T-cell (primary cell): ENCODE data around the gene ALS2. TPM values are rescaled to one million over a fixed set of nuclear protein-coding genes. Genes with fewer than 3 reads are reported as not detected.

Experiments used
- ATAC-seq, 4 experiments: fragments of 200-7000 bp in 3 of 4; fragments of 150-1000 bp in 1 of 4; cut with Tn5 transposase; replicated peaks in 1 of 4; 1 replicate in 3 of 4; 2 replicates in 1 of 4; pipeline ENCODE4 v1.10.0; 2021; ENCODE audit warnings: moderate library complexity in 3 of 4, mild to moderate bottlenecking in 2 of 4, moderate number of reproducible peaks in 1 of 4
- CTCF ChIA-PET, 2 donors: fragments of 300-600 bp; sonication (Branson Sonifier 250); formaldehyde crosslinking; loops; one replicate each; lab custom pipeline; 2022; ENCODE audit warnings: antibody characterized with exemption in 2 of 2; lab: Charles Lee
- POLR2A ChIA-PET, 2 donors: fragments of 300-600 bp; sonication (Branson Sonifier 250); formaldehyde crosslinking; loops; one replicate each; lab custom pipeline; 2022; ENCODE audit warnings: antibody characterized with exemption in 2 of 2; lab: Charles Lee
- DNase-seq, 35 experiments: peaks; one replicate each; pipeline versions ENCODE4 v3.0.0 to v3.0.0-alpha.2; 2013 to 2023
- H3K27ac ChIP-seq: one replicate; pipeline ENCODE4 v1.5.1; 2013; ENCODE audit warnings: low read length
- H3K27me3 ChIP-seq, 2 experiments: replicated peaks in 1 of 2; 1 replicate in 1 of 2; 2 replicates in 1 of 2; pipeline versions ENCODE4 v1.6.1 to v1.7.0; 2013; ENCODE audit warnings: low read length in 1 of 2, mixed read lengths in 1 of 2; ENCODE audit not compliant: control insufficient read depth in 2 of 2, insufficient read depth in 2 of 2; ENCODE audit errors: extremely low read depth in 1 of 2
- H3K36me3 ChIP-seq, 2 donors: 1 replicate in 1 of 2; 2 replicates in 1 of 2; pipeline versions ENCODE4 v1.6.1 to v1.7.0; 2013; ENCODE audit warnings: low read length in 1 of 2; ENCODE audit not compliant: control insufficient read depth in 2 of 2, insufficient read depth in 1 of 2; ENCODE audit errors: extremely low read depth in 1 of 2
- H3K4me1 ChIP-seq, 2 experiments: 1 replicate in 1 of 2; 2 replicates in 1 of 2; pipeline versions ENCODE4 v1.6.1 to v1.7.0; 2013; ENCODE audit warnings: low read length in 2 of 2, mixed read lengths in 1 of 2; ENCODE audit not compliant: insufficient read depth in 2 of 2, control insufficient read depth in 1 of 2; ENCODE audit errors: extremely low read depth in 1 of 2
- H3K4me3 ChIP-seq, 2 donors: 1 replicate in 1 of 2; 2 replicates in 1 of 2; pipeline versions ENCODE4 v1.5.1 to v1.7.0; 2013; ENCODE audit warnings: mild to moderate bottlenecking in 2 of 2, low read length in 1 of 2, moderate library complexity in 1 of 2; ENCODE audit not compliant: control insufficient read depth in 1 of 2; ENCODE audit errors: extremely low read depth in 1 of 2
- H3K9me3 ChIP-seq: 2 replicates; pipeline ENCODE4 v1.7.0; 2013
- H3K27ac Mint-ChIP-seq, 2 donors: one replicate each; pipeline ENCODE4 v1.8.0; 2020 to 2021; ENCODE audit warnings: mild to moderate bottlenecking in 2 of 2, mixed read lengths in 2 of 2
- H3K27me3 Mint-ChIP-seq, 2 donors: one replicate each; pipeline ENCODE4 v1.8.0; 2021 to 2022; ENCODE audit warnings: mixed read lengths in 2 of 2
- H3K36me3 Mint-ChIP-seq: one replicate; pipeline ENCODE4 v1.8.0; 2021; ENCODE audit warnings: mixed read lengths
- H3K4me1 Mint-ChIP-seq, 3 donors: one replicate each; pipeline ENCODE4 v1.8.0; 2020 to 2022; ENCODE audit warnings: mixed read lengths in 3 of 3, mild to moderate bottlenecking in 1 of 3
- H3K4me3 Mint-ChIP-seq, 3 donors: one replicate each; pipeline ENCODE4 v1.8.0; 2020 to 2022; ENCODE audit warnings: mild to moderate bottlenecking in 3 of 3, mixed read lengths in 3 of 3, moderate library complexity in 3 of 3
- H3K9me3 Mint-ChIP-seq, 3 donors: one replicate each; pipeline ENCODE4 v1.8.0; 2020 to 2022; ENCODE audit warnings: mixed read lengths in 3 of 3
- WGBS: methylation state at CpG from one replicate; pipeline ENCODE4 v1.1.5; 2013; ENCODE audit warnings: missing lambda C conversion rate; ENCODE audit not compliant: insufficient coverage; 5-methylcytosine and 5-hydroxymethylcytosine counted together
- total RNA-seq, 35 experiments: library from RNA in 6 of 35; stranded (reverse) in 6 of 35; fragments of 120-200 nt in 1 of 35; gene quantifications; one replicate each; pipeline versions ENCODE4 v1.2.1 to v1.2.4 and lab custom pipeline; 2013 to 2026

ALS2 gene
- total RNA-seq, 5 donors from 2014 or later (not counting 1 experiment from before 2014, with no cell fraction given) = 9.1 to 11.9 (median 10.3) TPM

- H3K27me3 Mint-ChIP-seq = peaks cover 0 to 6% of the 10 kb centered on the region in 2 donors
- ChIA-PET POLR2A (no interaction called here), CTCF (no interaction called here)
- Histone ChIP-seq H3K4me1 (no peaks in the 10 kb centered on the region), H3K36me3 (no peaks in the 10 kb centered on the region), H3K27me3 (no peaks in the 10 kb centered on the region), H3K4me3 (no peak overlapping the region), H3K9me3 (no peaks in the 10 kb centered on the region), H3K27ac (no peak overlapping the region)
- WGBS = 100% methylated on average over 1 of the region's 3 CpGs
- no peak overlapping the region for H3K4me3 Mint-ChIP-seq
- H3K36me3 Mint-ChIP-seq = no peaks in the 10 kb centered on the region
- DNase-seq (no peak), ATAC-seq (no peak)
- no peaks in the 10 kb centered on the region for H3K4me1 Mint-ChIP-seq
- no peaks in the 10 kb centered on the region for H3K9me3 Mint-ChIP-seq
- H3K27ac Mint-ChIP-seq = no peak overlapping the region
Measured at GRCh38 chr2:201788371-201788770, 7.6 kb upstream of the ALS2 start.

- H3K36me3 ChIP-seq = no peaks in the 10 kb centered on the region
- ChIA-PET POLR2A (no interaction called here), CTCF (interaction anchor here in 1 of 2 donors (0.5 kb wide), 1 partner anchor 18 kb away, joined by 13 read pairs; no protein-coding TSS in a partner anchor)
- DNase-seq = no peak
- H3K27ac ChIP-seq = no peak overlapping the region
- H3K9me3 ChIP-seq = no peaks in the 10 kb centered on the region
- Mint-ChIP-seq H3K4me3 (no peak overlapping the region), H3K27ac (no peak overlapping the region), H3K27me3 (peaks cover 0 to 6% of the 10 kb centered on the region in 2 donors), H3K36me3 (no peaks in the 10 kb centered on the region), H3K4me1 (peaks cover 5 to 8% (median 6%) of the 10 kb centered on the region in 3 donors), H3K9me3 (no peaks in the 10 kb centered on the region)
- ATAC-seq = no peak
- no peaks in the 10 kb centered on the region for H3K27me3 ChIP-seq
- H3K4me1 ChIP-seq = peaks cover 4 to 5% of the 10 kb centered on the region in 2 experiments
- H3K4me3 ChIP-seq = no peak overlapping the region
Measured at GRCh38 chr2:201786471-201786870, 5.7 kb upstream of the ALS2 start.

GRCh38 chr2:201785135-201785534, 4.4 kb upstream of the ALS2 start:
- H3K27me3 ChIP-seq = no peaks in the 10 kb centered on the region
- no peak overlapping the region for H3K27ac ChIP-seq
- WGBS = 69% methylated on average over 3 of the region's 4 CpGs
- no peak overlapping the region for H3K4me3 Mint-ChIP-seq
- no peaks in the 10 kb centered on the region for H3K9me3 Mint-ChIP-seq
- H3K36me3 ChIP-seq = no peaks in the 10 kb centered on the region
- ATAC-seq (no peak), DNase-seq (no peak)
- ChIA-PET POLR2A (interaction anchor here (0.6 to 0.7 kb wide), 2 partner anchors 23 to 347 kb away, joined by 3 read pairs; no protein-coding TSS in a partner anchor), CTCF (no interaction called here)
- H3K9me3 ChIP-seq = no peaks in the 10 kb centered on the region
- peaks cover 8 to 11% of the 10 kb centered on the region in 2 experiments for H3K4me1 ChIP-seq
- H3K36me3 Mint-ChIP-seq = no peaks in the 10 kb centered on the region
- no peak overlapping the region for H3K4me3 ChIP-seq
- H3K4me1 Mint-ChIP-seq = peaks cover 9 to 14% (median 11%) of the 10 kb centered on the region in 3 donors
- H3K27ac Mint-ChIP-seq = no peak overlapping the region
- peaks cover 0 to under 1% of the 10 kb centered on the region in 2 donors for H3K27me3 Mint-ChIP-seq

GRCh38 chr2:201784563-201784962, 3.8 kb upstream of the ALS2 start:
- Mint-ChIP-seq H3K4me1 (peaks cover 14 to 18% (median 17%) of the 10 kb centered on the region in 3 donors), H3K27ac (no peak overlapping the region), H3K27me3 (no peaks in the 10 kb centered on the region), H3K36me3 (no peaks in the 10 kb centered on the region), H3K4me3 (no peak overlapping the region), H3K9me3 (no peaks in the 10 kb centered on the region)
- no peaks in the 10 kb centered on the region for H3K9me3 ChIP-seq
- H3K4me3 ChIP-seq = no peak overlapping the region
- ChIA-PET CTCF (no interaction called here), POLR2A (interaction anchor here in 1 of 2 donors (0.6 kb wide), 1 partner anchor 22 kb away, joined by 3 read pairs; no protein-coding TSS in a partner anchor)
- ATAC-seq (no peak), DNase-seq (no peak)
- H3K27me3 ChIP-seq = no peaks in the 10 kb centered on the region
- WGBS = 100% methylated on average over 1 of the region's 1 CpG
- no peak overlapping the region for H3K27ac ChIP-seq
- H3K4me1 ChIP-seq = peaks cover 13 to 14% of the 10 kb centered on the region in 2 experiments
- H3K36me3 ChIP-seq = no peaks in the 10 kb centered on the region

- 4% methylated on average over 15 of the region's 15 CpGs for WGBS
- ChIA-PET POLR2A (interaction anchor here in 1 of 2 donors (0.9 to 1.7 kb wide), 3 partner anchors 10 to 795 kb away, joined by 3 to 8 read pairs (median 3); no protein-coding TSS in a partner anchor), CTCF (interaction anchor here (0.6 to 1.4 kb wide), 3 partner anchors 14 to 550 kb away, joined by 3 to 11 read pairs (median 4); no protein-coding TSS in a partner anchor)
- H3K27me3 ChIP-seq = no peaks in the 10 kb centered on the region
- peak in 6 of 35 experiments; percentile 2 to 38 (median 8) for DNase-seq
- H3K36me3 ChIP-seq = no peaks in the 10 kb centered on the region
- H3K9me3 ChIP-seq = no peaks in the 10 kb centered on the region
- H3K4me3 Mint-ChIP-seq = peak overlapping the region; percentile 89 to 97 (median 90)
- peak overlapping the region; percentile 93 for H3K27ac Mint-ChIP-seq
- H3K36me3 Mint-ChIP-seq = no peaks in the 10 kb centered on the region
- no peak for ATAC-seq
- H3K4me1 ChIP-seq = peaks cover 14% of the 10 kb centered on the region in 2 experiments
- H3K27me3 Mint-ChIP-seq = no peaks in the 10 kb centered on the region
- H3K4me1 Mint-ChIP-seq = peaks cover 21 to 27% (median 24%) of the 10 kb centered on the region in 3 donors
- H3K27ac ChIP-seq = peak overlapping the region; percentile 77
- peak overlapping the region; percentile 81 to 97 for H3K4me3 ChIP-seq
- no peaks in the 10 kb centered on the region for H3K9me3 Mint-ChIP-seq
Measured at GRCh38 chr2:201781557-201782051, 871 bp upstream of the ALS2 start.

GRCh38 chr2:201779901-201780673, 646 bp downstream of the ALS2 start:
- H3K4me3 Mint-ChIP-seq = peak overlapping the region; percentile 89 to 97 (median 90)
- ChIA-PET POLR2A (interaction anchor here (0.6 to 1.7 kb wide), 9 partner anchors 8 to 916 kb away, joined by 3 to 8 read pairs (median 3); partner anchors contain the start of genes CLK1 (in 1 of the 2) and SUMO1 (in 1 of the 2)), CTCF (interaction anchor here in 1 of 2 donors (0.6 to 1.4 kb wide), 9 partner anchors 8 to 855 kb away, joined by 3 to 11 read pairs (median 3); partner anchors contain the start of gene FAM117B)
- WGBS = 15% methylated on average over 20 of the region's 22 CpGs
- peak in 1 of 4 experiments; percentile 0 for ATAC-seq
- H3K36me3 Mint-ChIP-seq = no peaks in the 10 kb centered on the region
- DNase-seq = peak in 3 of 35 experiments; percentile 3 to 21 (median 4)
- Histone ChIP-seq H3K27ac (peak overlapping the region; percentile 77), H3K4me1 (peaks cover 14% of the 10 kb centered on the region in 2 experiments), H3K9me3 (no peaks in the 10 kb centered on the region), H3K36me3 (no peaks in the 10 kb centered on the region), H3K4me3 (peak overlapping the region; percentile 81 to 97), H3K27me3 (no peaks in the 10 kb centered on the region)
- no peaks in the 10 kb centered on the region for H3K9me3 Mint-ChIP-seq
- H3K27ac Mint-ChIP-seq = peak overlapping the region; percentile 5 to 80
- no peaks in the 10 kb centered on the region for H3K27me3 Mint-ChIP-seq
- H3K4me1 Mint-ChIP-seq = peaks cover 21 to 27% (median 24%) of the 10 kb centered on the region in 3 donors
